HL-60 (cell line): Measurements from ENCODE around the gene ADAMTSL3.

Experiments
- GABPA ChIP-seq: IDR thresholded peaks from 2 replicates; pipeline ENCODE4 v1.6.1; 2012; ENCODE audit warnings: low read depth
- POLR2AphosphoS5 ChIP-seq: IDR thresholded peaks from 2 replicates; pipeline ENCODE4 v1.6.1; 2012; ENCODE audit warnings: low read depth
- SPI1 ChIP-seq: IDR thresholded peaks from 2 replicates; pipeline ENCODE4 v1.6.1; 2012; ENCODE audit warnings: low read depth, mild to moderate bottlenecking, borderline replicate concordance
- TF ChIP-seq, protein P1 (sequence below): IDR thresholded peaks from one replicate; pipeline ENCODE4 v1.5.1; 2011; ENCODE audit warnings: low read length, control low read depth, inconsistent platforms; ENCODE audit not compliant: insufficient read depth
- TF ChIP-seq, protein P2 (sequence below): IDR thresholded peaks from 2 replicates; pipeline ENCODE4 v1.6.1; 2012; ENCODE audit warnings: low read depth; ENCODE audit not compliant: insufficient replicate concordance

DNA sequence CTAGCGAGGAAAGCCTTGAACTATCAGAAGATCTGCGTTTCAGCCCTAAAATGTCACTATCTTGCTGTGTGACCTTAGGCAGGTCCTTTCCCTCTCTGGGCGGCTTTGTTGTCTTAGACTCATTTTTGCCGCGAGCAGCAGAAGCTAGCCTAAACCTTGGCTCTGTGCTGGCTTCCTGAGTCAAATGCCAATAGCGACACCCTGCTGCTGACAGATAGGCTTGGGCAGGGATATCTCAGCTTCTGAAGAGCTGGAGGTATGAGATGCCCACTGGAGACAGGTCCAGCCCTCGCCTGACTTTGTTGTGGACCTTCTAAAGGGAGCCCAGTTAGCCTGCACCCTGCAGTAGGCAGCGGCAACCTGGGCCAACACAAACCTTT lies 1.3 kb downstream of the ADAMTSL3 start:
- TF ChIP-seq, protein P1, sequence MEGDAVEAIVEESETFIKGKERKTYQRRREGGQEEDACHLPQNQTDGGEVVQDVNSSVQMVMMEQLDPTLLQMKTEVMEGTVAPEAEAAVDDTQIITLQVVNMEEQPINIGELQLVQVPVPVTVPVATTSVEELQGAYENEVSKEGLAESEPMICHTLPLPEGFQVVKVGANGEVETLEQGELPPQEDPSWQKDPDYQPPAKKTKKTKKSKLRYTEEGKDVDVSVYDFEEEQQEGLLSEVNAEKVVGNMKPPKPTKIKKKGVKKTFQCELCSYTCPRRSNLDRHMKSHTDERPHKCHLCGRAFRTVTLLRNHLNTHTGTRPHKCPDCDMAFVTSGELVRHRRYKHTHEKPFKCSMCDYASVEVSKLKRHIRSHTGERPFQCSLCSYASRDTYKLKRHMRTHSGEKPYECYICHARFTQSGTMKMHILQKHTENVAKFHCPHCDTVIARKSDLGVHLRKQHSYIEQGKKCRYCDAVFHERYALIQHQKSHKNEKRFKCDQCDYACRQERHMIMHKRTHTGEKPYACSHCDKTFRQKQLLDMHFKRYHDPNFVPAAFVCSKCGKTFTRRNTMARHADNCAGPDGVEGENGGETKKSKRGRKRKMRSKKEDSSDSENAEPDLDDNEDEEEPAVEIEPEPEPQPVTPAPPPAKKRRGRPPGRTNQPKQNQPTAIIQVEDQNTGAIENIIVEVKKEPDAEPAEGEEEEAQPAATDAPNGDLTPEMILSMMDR, result no peak
- TF ChIP-seq, protein P2, sequence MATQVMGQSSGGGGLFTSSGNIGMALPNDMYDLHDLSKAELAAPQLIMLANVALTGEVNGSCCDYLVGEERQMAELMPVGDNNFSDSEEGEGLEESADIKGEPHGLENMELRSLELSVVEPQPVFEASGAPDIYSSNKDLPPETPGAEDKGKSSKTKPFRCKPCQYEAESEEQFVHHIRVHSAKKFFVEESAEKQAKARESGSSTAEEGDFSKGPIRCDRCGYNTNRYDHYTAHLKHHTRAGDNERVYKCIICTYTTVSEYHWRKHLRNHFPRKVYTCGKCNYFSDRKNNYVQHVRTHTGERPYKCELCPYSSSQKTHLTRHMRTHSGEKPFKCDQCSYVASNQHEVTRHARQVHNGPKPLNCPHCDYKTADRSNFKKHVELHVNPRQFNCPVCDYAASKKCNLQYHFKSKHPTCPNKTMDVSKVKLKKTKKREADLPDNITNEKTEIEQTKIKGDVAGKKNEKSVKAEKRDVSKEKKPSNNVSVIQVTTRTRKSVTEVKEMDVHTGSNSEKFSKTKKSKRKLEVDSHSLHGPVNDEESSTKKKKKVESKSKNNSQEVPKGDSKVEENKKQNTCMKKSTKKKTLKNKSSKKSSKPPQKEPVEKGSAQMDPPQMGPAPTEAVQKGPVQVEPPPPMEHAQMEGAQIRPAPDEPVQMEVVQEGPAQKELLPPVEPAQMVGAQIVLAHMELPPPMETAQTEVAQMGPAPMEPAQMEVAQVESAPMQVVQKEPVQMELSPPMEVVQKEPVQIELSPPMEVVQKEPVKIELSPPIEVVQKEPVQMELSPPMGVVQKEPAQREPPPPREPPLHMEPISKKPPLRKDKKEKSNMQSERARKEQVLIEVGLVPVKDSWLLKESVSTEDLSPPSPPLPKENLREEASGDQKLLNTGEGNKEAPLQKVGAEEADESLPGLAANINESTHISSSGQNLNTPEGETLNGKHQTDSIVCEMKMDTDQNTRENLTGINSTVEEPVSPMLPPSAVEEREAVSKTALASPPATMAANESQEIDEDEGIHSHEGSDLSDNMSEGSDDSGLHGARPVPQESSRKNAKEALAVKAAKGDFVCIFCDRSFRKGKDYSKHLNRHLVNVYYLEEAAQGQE, result no peak
- TF ChIP-seq POLR2AphosphoS5, result no peak
- no peak for TF ChIP-seq SPI1
- no peak for TF ChIP-seq GABPA
